IMR-90 (cell line): Measurements from ENCODE around the gene SLAMF9. TPM values are rescaled to one million over a fixed set of nuclear protein-coding genes. Genes with fewer than 3 reads are reported as not detected.

Experiments used
- ATAC-seq: fragments of 200-7000 bp; cut with Tn5 transposase; 2 replicates; pipeline ENCODE4 v1.9.1; 2020; ENCODE audit warnings: low read depth, mild to moderate bottlenecking, moderate library complexity
- BruUV-seq: library from RNA; stranded (reverse); fragments of 400-500 nt; replicated peaks from 2 replicates; lab custom pipeline; 2021; lab: Mats Ljungman, UMichigan
- CTCF ChIA-PET: fragments of 300-600 bp; formaldehyde crosslinking; extraction: SDS; loops from one replicate; lab custom pipeline; 2021; ENCODE audit warnings: antibody characterized with exemption; lab: Yijun Ruan, JAX
- POLR2A ChIA-PET: fragments of 300-600 bp; sonication (Branson Sonifier 250); formaldehyde crosslinking; loops from one replicate; lab custom pipeline; 2022; ENCODE audit warnings: antibody characterized with exemption; ENCODE audit not compliant: unreplicated experiment; lab: Charles Lee
- DNase-seq: peaks from one replicate; pipeline ENCODE4 v3.0.0; 2013
- H2AFZ ChIP-seq: replicated peaks from 2 replicates; pipeline ENCODE3; 2013; ENCODE audit warnings: low read length, mild to moderate bottlenecking; ENCODE audit not compliant: poor library complexity
- H2AK5ac ChIP-seq: 2 replicates; pipeline ENCODE4 v1.6.1; 2013; ENCODE audit warnings: low read depth, low read length, inconsistent platforms
- H2AK9ac ChIP-seq: replicated peaks from 2 replicates; pipeline ENCODE3; 2013; ENCODE audit warnings: mild to moderate bottlenecking, low read depth, low read length, moderate library complexity; ENCODE audit not compliant: poor library complexity
- H2BK120ac ChIP-seq: 2 replicates; pipeline ENCODE4 v1.6.1; 2013; ENCODE audit warnings: low read depth, low read length, inconsistent platforms
- H2BK15ac ChIP-seq: 3 replicates; pipeline ENCODE4 v1.6.1; 2013; ENCODE audit warnings: low read depth, low read length, inconsistent platforms
- H2BK20ac ChIP-seq: 2 replicates; pipeline ENCODE4 v1.6.1; 2013; ENCODE audit warnings: low read depth, mild to moderate bottlenecking, inconsistent platforms, low read length, moderate library complexity
- H2BK5ac ChIP-seq: 2 replicates; pipeline ENCODE4 v1.6.1; 2013; ENCODE audit warnings: mild to moderate bottlenecking, low read depth, low read length, inconsistent platforms; ENCODE audit not compliant: poor library complexity, severe bottlenecking
- H3K14ac ChIP-seq: replicated peaks from 2 replicates; pipeline ENCODE4 v1.6.1; 2013; ENCODE audit warnings: low read depth, low read length, inconsistent platforms
- H3K18ac ChIP-seq: 2 replicates; pipeline ENCODE4 v1.6.1; 2013; ENCODE audit warnings: low read depth, low read length, control low read depth
- H3K23ac ChIP-seq: 2 replicates; pipeline ENCODE4 v1.6.1; 2013; ENCODE audit warnings: low read depth, low read length, inconsistent platforms
- H3K27ac ChIP-seq: 2 replicates; pipeline ENCODE4 v1.5.1; 2013; ENCODE audit warnings: mild to moderate bottlenecking, control low read depth, low read length; ENCODE audit not compliant: insufficient read depth
- H3K27me3 ChIP-seq: 2 replicates; pipeline ENCODE4 v1.6.1; 2013; ENCODE audit warnings: low read length; ENCODE audit not compliant: control insufficient read depth, insufficient read depth
- H3K36me3 ChIP-seq: 2 replicates; pipeline ENCODE4 v1.6.1; 2013; ENCODE audit warnings: low read length, mixed read lengths; ENCODE audit not compliant: control insufficient read depth, insufficient read depth
- H3K4ac ChIP-seq: 2 replicates; pipeline ENCODE4 v1.6.1; 2013; ENCODE audit warnings: low read depth, low read length, inconsistent platforms
- H3K4me1 ChIP-seq: 2 replicates; pipeline ENCODE4 v1.6.1; 2013; ENCODE audit warnings: low read length, mixed read lengths; ENCODE audit not compliant: control insufficient read depth, insufficient read depth
- H3K4me2 ChIP-seq: 2 replicates; pipeline ENCODE4 v1.6.1; 2013; ENCODE audit warnings: low read depth, mild to moderate bottlenecking, control low read depth, low read length, moderate library complexity
- H3K4me3 ChIP-seq: 2 replicates; pipeline ENCODE4 v1.5.1; 2013; ENCODE audit warnings: low read depth, mild to moderate bottlenecking, control low read depth, low read length, moderate library complexity; ENCODE audit not compliant: insufficient read depth
- H3K56ac ChIP-seq: 2 replicates; pipeline ENCODE4 v1.6.1; 2013; ENCODE audit warnings: low read length, inconsistent platforms; ENCODE audit not compliant: insufficient read depth; ENCODE audit errors: extremely low read depth
- H3K79me1 ChIP-seq, 2 experiments: 2 replicates each; pipeline ENCODE4 v1.6.1; 2013; ENCODE audit warnings: low read length in 2 of 2, inconsistent platforms in 1 of 2, low read depth in 1 of 2
- H3K9ac ChIP-seq: 2 replicates; pipeline ENCODE4 v1.6.1; 2013; ENCODE audit warnings: low read depth, low read length, control low read depth
- H3K9me1 ChIP-seq: 2 replicates; pipeline ENCODE4 v1.6.1; 2013; ENCODE audit warnings: low read length, inconsistent platforms; ENCODE audit not compliant: insufficient read depth
- H3K9me3 ChIP-seq: 2 replicates; pipeline ENCODE4 v1.6.1; 2013; ENCODE audit warnings: low read length; ENCODE audit not compliant: control insufficient read depth, insufficient read depth
- H4K20me1 ChIP-seq: 2 replicates; pipeline ENCODE4 v1.6.1; 2013; ENCODE audit warnings: low read length, inconsistent platforms; ENCODE audit not compliant: insufficient read depth
- H4K5ac ChIP-seq: 2 replicates; pipeline ENCODE4 v1.6.1; 2013; ENCODE audit warnings: mild to moderate bottlenecking, low read depth, low read length, control low read depth
- H4K8ac ChIP-seq, 2 experiments: 2 replicates each; pipeline ENCODE4 v1.6.1; 2013; ENCODE audit warnings: low read depth in 2 of 2, low read length in 2 of 2, control low read depth in 1 of 2, inconsistent platforms in 1 of 2
- H4K91ac ChIP-seq: 2 replicates; pipeline ENCODE4 v1.6.1; 2013; ENCODE audit warnings: low read depth, low read length, inconsistent platforms; ENCODE audit not compliant: insufficient read depth
- FOS ChIP-seq: fragments of 150-350 bp; IDR thresholded peaks from 2 replicates; pipeline ENCODE4 v1.6.1; 2016; ENCODE audit warnings: low read depth, low read length
- WGBS, 2 experiments: methylation state at CpG; one replicate each; pipeline versions ENCODE4 v1.1.5 to v1.1.7; 2013; ENCODE audit warnings: missing lambda C conversion rate in 2 of 2; ENCODE audit not compliant: insufficient read length in 1 of 2; ENCODE audit errors: extremely low coverage in 2 of 2; 5-methylcytosine and 5-hydroxymethylcytosine counted together
- dilution Hi-C: fragments of 300-500 bp; cut with HindIII; formaldehyde crosslinking; loops from one replicate; pipeline ENCODE4 v1.14.3; 2018; ENCODE audit warnings: low sequenced_read_pairs; ENCODE audit not compliant: unreplicated experiment
- in situ Hi-C: fragments of 300-500 bp; cut with MboI; formaldehyde crosslinking; loops from 3 replicates; pipeline ENCODE4 v1.14.3; 2019; ENCODE audit warnings: low sequenced_read_pairs, inconsistent platforms, mixed read lengths
- intact Hi-C: fragments of 100-400 bp; cut with micrococcal nuclease; formaldehyde crosslinking; loops from 2 replicates; pipeline ENCODE4 v1.10.0; 2022
- polyA plus RNA-seq, 3 experiments: library from polyadenylated mRNA; depleted of rRNA; stranded (reverse); fragments of >200 nt; gene quantifications; 2 replicates each; pipeline ENCODE4 v1.2.3, GENCODE V29; 2012; ENCODE audit warnings: low replicate concordance in 1 of 3
- total RNA-seq: library from RNA; depleted of rRNA; stranded (reverse); fragments of >200 nt; gene quantifications from 2 replicates; pipeline ENCODE4 v1.2.3, GENCODE V29; 2012

Gene SLAMF9
- total and polyA plus RNA-seq, 2 of the 4 experiments (the other 2 are of a cell fraction) = 0.18 to 0.67 TPM

GRCh38 chr1:159965263-159965662, 11.2 kb upstream of the SLAMF9 start:
- no peak overlapping the region for H2BK20ac ChIP-seq
- no peak for ATAC-seq
- no peaks in the 10 kb centered on the region for H4K20me1 ChIP-seq
- no peak overlapping the region for H3K4ac ChIP-seq
- no peak overlapping the region for H2AFZ ChIP-seq
- H3K36me3 ChIP-seq = no peaks in the 10 kb centered on the region
- no peaks in the 10 kb centered on the region for H3K9me3 ChIP-seq
- no peak for DNase-seq
- intact Hi-C loops = no loop called here
- H3K56ac ChIP-seq = no peak overlapping the region
- H3K4me3 ChIP-seq = no peak overlapping the region
- H2BK15ac ChIP-seq = no peak overlapping the region
- CTCF ChIA-PET = interaction anchor here (1.7 kb wide), 1 partner anchor 42 kb away, joined by 6 read pairs; no protein-coding TSS in a partner anchor
- POLR2A ChIA-PET = no interaction called here
- H4K5ac ChIP-seq = no peak overlapping the region
- H3K9ac ChIP-seq = no peak overlapping the region
- WGBS, 2 experiments = no CpG with 5 or more reads among the region's 2 CpGs
- in situ Hi-C loops = no loop called here
- peaks cover 2% of the 10 kb centered on the region; the same call in 1 of the 2 replicates for H3K4me1 ChIP-seq
- no peak overlapping the region for H2AK5ac ChIP-seq
- no TSS peak for BruUV-seq
- no peak overlapping the region for H3K14ac ChIP-seq
- peaks cover 10% of the 10 kb centered on the region for H3K27me3 ChIP-seq
- no peaks in the 10 kb centered on the region for H3K79me1 ChIP-seq
- H3K23ac ChIP-seq = no peak overlapping the region
- no peak for TF ChIP-seq FOS
- no peak overlapping the region for H4K91ac ChIP-seq
- no peak overlapping the region for H2BK5ac ChIP-seq
- no peak overlapping the region for H4K8ac ChIP-seq
- no peak overlapping the region for H3K27ac ChIP-seq
- H2BK120ac ChIP-seq = no peak overlapping the region
- H3K9me1 ChIP-seq = no peaks in the 10 kb centered on the region
- H3K4me2 ChIP-seq = no peak overlapping the region
- no peak overlapping the region for H3K18ac ChIP-seq
- no peak overlapping the region for H2AK9ac ChIP-seq
- dilution Hi-C loops = no loop called here
